HT-29 (cell line): ENCODE measurements around the gene TRRAP. TPM values are rescaled to one million over a fixed set of nuclear protein-coding genes. Genes with fewer than 3 reads are reported as not detected.
"Not testable (repeated sequence)": the region's sequence is repeated elsewhere in the genome, so short reads cannot be mapped to it uniquely, and the experiment has no call there.

Source experiments
- DNase-seq: peaks from one replicate; pipeline ENCODE4 v3.0.0-alpha.2; 2015; ENCODE audit warnings: low spot score
- total RNA-seq: library from RNA; depleted of rRNA; stranded (reverse); fragments of >200 nt; shearing (Covaris generic); gene quantifications from 2 replicates; pipeline ENCODE4 v1.2.3, GENCODE V29; 2014; rRNA removed

Gene TRRAP
- total RNA-seq = 21.0 and 22.3 TPM in 2 replicates

GRCh38 chr7:98878365-98879197 is at the start of gene TRRAP:
TSS of gene TRRAP (plus strand) at chr7:98878532. CDS start at chr7:98881151, 2,619 bp downstream.
- DNase-seq = peak; percentile 70

- no peak for DNase-seq
Observed at GRCh38 chr7:98830972-98831548, 47.3 kb upstream of the TRRAP start.

- peak; percentile 13 for DNase-seq
Observed at GRCh38 chr7:98831641-98832221, 46.6 kb upstream of the TRRAP start.

- DNase-seq = no peak
Observed at GRCh38 chr7:98833022-98833421, 45.3 kb upstream of the TRRAP start.

- DNase-seq = no peak
Observed at GRCh38 chr7:98834949-98835348, 43.4 kb upstream of the TRRAP start.

- peak; percentile 62 for DNase-seq
Observed at GRCh38 chr7:98836811-98837629, 41.3 kb upstream of the TRRAP start.

- no peak for DNase-seq
Observed at GRCh38 chr7:98837630-98837972, 40.7 kb upstream of the TRRAP start.

GRCh38 chr7:98840096-98840495 is 38.2 kb upstream of the TRRAP start:
- no peak for DNase-seq

GRCh38 chr7:98840722-98841121 is 37.6 kb upstream of the TRRAP start:
- no peak for DNase-seq

GRCh38 chr7:98841179-98841997 is 36.9 kb upstream of the TRRAP start:
- peak; percentile 83 for DNase-seq

GRCh38 chr7:98842552-98842951 is 35.8 kb upstream of the TRRAP start:
- not testable (repeated sequence) for DNase-seq

GRCh38 chr7:98848918-98849317 is 29.4 kb upstream of the TRRAP start:
- DNase-seq = no peak

- no peak for DNase-seq
Observed at GRCh38 chr7:98852826-98853225, 25.5 kb upstream of the TRRAP start.

- no peak for DNase-seq
Observed at GRCh38 chr7:98855610-98856422, 22.5 kb upstream of the TRRAP start.

- DNase-seq = no peak
Observed at GRCh38 chr7:98860071-98860470, 18.3 kb upstream of the TRRAP start.

GRCh38 chr7:98862203-98862602 is 16.1 kb upstream of the TRRAP start:
- no peak for DNase-seq

- no peak for DNase-seq
Observed at GRCh38 chr7:98862716-98863420, 15.5 kb upstream of the TRRAP start.

GRCh38 chr7:98863601-98864000 is 14.7 kb upstream of the TRRAP start:
- no peak for DNase-seq

GRCh38 chr7:98864731-98865453 is 13.4 kb upstream of the TRRAP start:
- no peak for DNase-seq
